Measurements from ENCODE around the gene ZNF576. TPM values are rescaled to one million over a fixed set of nuclear protein-coding genes. Genes with fewer than 3 reads are reported as not detected.

Gene ZNF576
- total and polyA plus RNA-seq, 2 of the 4 experiments (the other 2 are of a cell fraction): 13.8 to 19.5 TPM

GRCh38 chr19:43592800-43593350, 3.5 kb upstream of the ZNF576 start:
- in situ Hi-C loops (cut with MboI; ENCODE audit: low sequenced_read_pairs): no loop called here
- H3K4me3 ChIP-seq (ENCODE audit: insufficient read depth, low read depth, low read length): no peak overlapping the region
- no peak overlapping the region for H3K27ac ChIP-seq (ENCODE audit: insufficient read depth, low read length)
- H3K79me1 ChIP-seq (ENCODE audit: low read depth in 1 of 2, low read length in 2 of 2): peaks cover 32 to 70% of the 10 kb centered on the region in 2 experiments
- no peak overlapping the region for H2AFZ ChIP-seq (replicated peaks; ENCODE audit: low read length, poor library complexity)
- H2BK20ac ChIP-seq (ENCODE audit: low read depth, low read length): no peak overlapping the region
- H3K36me3 ChIP-seq (ENCODE audit: control insufficient read depth, insufficient read depth, low read length): peaks cover 43% of the 10 kb centered on the region
- H2BK15ac ChIP-seq (ENCODE audit: low read depth, low read length): no peak overlapping the region
- no peak for TF ChIP-seq RAD21 (IDR thresholded peaks at IDR 0.05; ENCODE audit: low read length)
- no peak for TF ChIP-seq SMC3 (IDR thresholded peaks at IDR 0.05; ENCODE audit: low read depth, low read length)
- no peak for TF ChIP-seq POLR2A (IDR thresholded peaks at IDR 0.05; ENCODE audit: low read depth, low read length)
- no peak for TF ChIP-seq FOS (IDR thresholded peaks at IDR 0.05; ENCODE audit: low read depth, low read length)
- TF ChIP-seq CHD1 (IDR thresholded peaks at IDR 0.05; ENCODE audit: low read depth, low read length): no peak
- TF ChIP-seq BHLHE40 (IDR thresholded peaks at IDR 0.05; ENCODE audit: low read depth, low read length): no peak
- H3K23ac ChIP-seq (ENCODE audit: low read depth, low read length): no peak overlapping the region
- WGBS, 2 experiments (ENCODE audit: extremely low coverage in 2 of 2, insufficient read length in 1 of 2): 95% methylated on average over 15 of the region's 37 CpGs; no CpG with 5 or more reads in 1 of the 2 experiments
- no peak overlapping the region for H2BK120ac ChIP-seq (ENCODE audit: low read depth, low read length)
- no peak overlapping the region for H2AK9ac ChIP-seq (replicated peaks; ENCODE audit: low read depth, low read length, poor library complexity)
- ATAC-seq (ENCODE audit: low read depth): no peak
- no TSS peak for BruUV-seq (replicated peaks)
- no peaks in the 10 kb centered on the region for H3K27me3 ChIP-seq (ENCODE audit: control insufficient read depth, insufficient read depth, low read length)
- H4K91ac ChIP-seq (ENCODE audit: insufficient read depth, low read depth, low read length): no peak overlapping the region
- no peak overlapping the region for H3K56ac ChIP-seq (ENCODE audit: extremely low read depth, insufficient read depth, low read length)
- H4K5ac ChIP-seq (ENCODE audit: low read depth, low read length): no peak overlapping the region
- H3K9me1 ChIP-seq (ENCODE audit: insufficient read depth, low read length): no peaks in the 10 kb centered on the region
- peaks cover 9% of the 10 kb centered on the region for H3K4me1 ChIP-seq (ENCODE audit: control insufficient read depth, insufficient read depth, low read length)
- dilution Hi-C loops (cut with HindIII; ENCODE audit: low sequenced_read_pairs, unreplicated experiment): no loop called here
- ChIA-PET CTCF (interaction anchor here (1.5 to 4.5 kb wide), 2 partner anchors 37 to 73 kb away, joined by 5 to 29 read pairs; no protein-coding TSS in a partner anchor), POLR2A (ENCODE audit: unreplicated experiment) (no interaction called here)
- no peak overlapping the region for H3K14ac ChIP-seq (replicated peaks; ENCODE audit: low read depth, low read length)
- intact Hi-C loops (cut with micrococcal nuclease): no loop called here
- no peak overlapping the region for H3K18ac ChIP-seq (ENCODE audit: low read depth, low read length)
- no peak overlapping the region for H3K4me2 ChIP-seq (ENCODE audit: low read depth, low read length)
- no peak overlapping the region for H4K8ac ChIP-seq (ENCODE audit: low read depth in 2 of 2, low read length in 2 of 2)
- no peak overlapping the region for H2BK5ac ChIP-seq (ENCODE audit: low read depth, low read length, poor library complexity, severe bottlenecking)
- no peak overlapping the region for H2AK5ac ChIP-seq (ENCODE audit: low read depth, low read length)
- no peak for DNase-seq
- no peak overlapping the region for H3K9ac ChIP-seq (ENCODE audit: low read depth, low read length)
- H4K20me1 ChIP-seq (ENCODE audit: insufficient read depth, low read length): peaks cover 10% of the 10 kb centered on the region
- no peaks in the 10 kb centered on the region for H3K9me3 ChIP-seq (ENCODE audit: control insufficient read depth, insufficient read depth, low read length)
- H3K4ac ChIP-seq (ENCODE audit: low read depth, low read length): no peak overlapping the region

Data from IMR-90 (cell line).